CD4-positive, alpha-beta T cell (primary cell): ENCODE results near the gene INHBA. TPM values are rescaled to one million over a fixed set of nuclear protein-coding genes. Genes with fewer than 3 reads are reported as not detected.

Source experiments
- ATAC-seq: fragments of 200-7000 bp; cut with Tn5 transposase; one replicate; pipeline ENCODE4 v1.10.0; 2022; ENCODE audit warnings: mild to moderate bottlenecking; ENCODE audit not compliant: poor library complexity
- CTCF ChIA-PET: fragments of 350-600 bp; sonication (Branson Sonifier 250); formaldehyde crosslinking; loops from one replicate; lab custom pipeline; 2021; ENCODE audit warnings: antibody characterized with exemption, inconsistent platforms; lab: Charles Lee
- POLR2A ChIA-PET: fragments of 350-600 bp; sonication (Branson Sonifier 250); formaldehyde crosslinking; loops from one replicate; lab custom pipeline; 2021; ENCODE audit warnings: antibody characterized with exemption, inconsistent platforms; lab: Charles Lee
- DNase-seq, 14 experiments: peaks; one replicate each; pipeline ENCODE4 v3.0.0-alpha.2; 2013 to 2020; ENCODE audit warnings: mixed read lengths in 2 of 14
- H3K27ac ChIP-seq, 2 donors: one replicate each; pipeline versions ENCODE4 v1.5.1 to v1.7.0; 2013; ENCODE audit warnings: low read length in 2 of 2, low read depth in 1 of 2, mild to moderate bottlenecking in 1 of 2
- H3K27me3 ChIP-seq, 2 experiments: 1 replicate in 1 of 2; 2 replicates in 1 of 2; pipeline versions ENCODE4 v1.6.1 to v1.7.0; 2013; ENCODE audit warnings: low read length in 2 of 2, control low read depth in 1 of 2, mild to moderate bottlenecking in 1 of 2, moderate library complexity in 1 of 2; ENCODE audit not compliant: insufficient read depth in 2 of 2, control insufficient read depth in 1 of 2
- H3K36me3 ChIP-seq: one replicate; pipeline ENCODE4 v1.6.1; 2013; ENCODE audit warnings: low read length, control low read depth; ENCODE audit not compliant: insufficient read depth
- H3K4me1 ChIP-seq: one replicate; pipeline ENCODE4 v1.6.1; 2013; ENCODE audit warnings: low read length, control low read depth; ENCODE audit not compliant: insufficient read depth
- H3K4me3 ChIP-seq: one replicate; pipeline ENCODE4 v1.5.1; 2013; ENCODE audit warnings: mild to moderate bottlenecking, low read length, moderate library complexity
- H3K9me3 ChIP-seq, 2 experiments: 1 replicate in 1 of 2; 2 replicates in 1 of 2; pipeline versions ENCODE4 v1.6.1 to v1.7.0; 2013; ENCODE audit warnings: low read length in 2 of 2, mild to moderate bottlenecking in 2 of 2, control low read depth in 1 of 2, moderate library complexity in 1 of 2; ENCODE audit not compliant: control insufficient read depth in 1 of 2, insufficient read depth in 1 of 2
- H3K27ac Mint-ChIP-seq: one replicate; pipeline ENCODE4 v1.8.0; 2020; ENCODE audit warnings: mixed read lengths
- H3K27me3 Mint-ChIP-seq: one replicate; pipeline ENCODE4 v1.8.0; 2021; ENCODE audit warnings: mixed read lengths
- H3K36me3 Mint-ChIP-seq: one replicate; pipeline ENCODE4 v1.8.0; 2021; ENCODE audit warnings: low read depth, mixed read lengths
- H3K4me1 Mint-ChIP-seq: one replicate; pipeline ENCODE4 v1.8.0; 2021; ENCODE audit warnings: low read depth, mixed read lengths
- H3K4me3 Mint-ChIP-seq: one replicate; pipeline ENCODE4 v1.8.0; 2020; ENCODE audit warnings: mild to moderate bottlenecking, mixed read lengths
- H3K9me3 Mint-ChIP-seq: one replicate; pipeline ENCODE4 v1.8.0; 2020; ENCODE audit warnings: mixed read lengths
- CTCF ChIP-seq: fragments of 200-600 bp; IDR thresholded peaks from one replicate; pipeline ENCODE4 v1.8.0; 2022; ENCODE audit warnings: antibody characterized with exemption, mild to moderate bottlenecking
- intact Hi-C, 2 experiments: fragments of 100-400 bp; cut with DNase I in 1 of 2; cut with micrococcal nuclease in 1 of 2; formaldehyde crosslinking; loops; one replicate each; pipeline versions ENCODE4 v1.15.1 to v1.9.0; 2023 to 2025; cut with DNase I, micrococcal nuclease
- total RNA-seq, 174 experiments: library from RNA in 2 of 174; stranded (reverse) in 2 of 174; gene quantifications; one replicate each; pipeline ENCODE4 v1.2.3 and lab custom pipeline; 2021 to 2026

The INHBA gene
- total RNA-seq, 2 experiments from 2014 or later: not detected

GRCh38 chr7:41742401-41743020, 39.6 kb upstream of the INHBA start:
- no peaks in the 10 kb centered on the region for H3K4me1 Mint-ChIP-seq
- TF ChIP-seq CTCF: no peak
- peaks cover 11% of the 10 kb centered on the region for H3K9me3 Mint-ChIP-seq
- intact Hi-C loops: no loop called here
- H3K27me3 ChIP-seq: no peaks in the 10 kb centered on the region
- H3K4me3 Mint-ChIP-seq: no peak overlapping the region
- no peak overlapping the region for H3K27ac ChIP-seq
- ATAC-seq (no peak), DNase-seq (no peak)
- no peaks in the 10 kb centered on the region for H3K27me3 Mint-ChIP-seq
- H3K4me1 ChIP-seq: no peaks in the 10 kb centered on the region
- H3K4me3 ChIP-seq: no peak overlapping the region
- H3K27ac Mint-ChIP-seq: no peak overlapping the region
- ChIA-PET POLR2A (no interaction called here), CTCF (no interaction called here)
- peaks cover 5 to 11% of the 10 kb centered on the region in 2 experiments for H3K9me3 ChIP-seq
- no peaks in the 10 kb centered on the region for H3K36me3 Mint-ChIP-seq
- no peaks in the 10 kb centered on the region for H3K36me3 ChIP-seq

GRCh38 chr7:41738806-41739205, 35.9 kb upstream of the INHBA start:
- CTCF ChIA-PET: no interaction called here
- Histone ChIP-seq H3K27me3 (no peaks in the 10 kb centered on the region), H3K9me3 (peaks cover 5 to 11% of the 10 kb centered on the region in 2 experiments), H3K36me3 (no peaks in the 10 kb centered on the region), H3K27ac (no peak overlapping the region), H3K4me3 (no peak overlapping the region), H3K4me1 (no peaks in the 10 kb centered on the region)
- no peak for TF ChIP-seq CTCF
- Mint-ChIP-seq H3K27ac (no peak overlapping the region), H3K4me1 (no peaks in the 10 kb centered on the region), H3K4me3 (no peak overlapping the region), H3K36me3 (no peaks in the 10 kb centered on the region), H3K9me3 (peaks cover 5% of the 10 kb centered on the region), H3K27me3 (peaks cover 17% of the 10 kb centered on the region)
- DNase-seq (no peak), ATAC-seq (no peak)
- intact Hi-C loops: no loop called here
- POLR2A ChIA-PET: no interaction called here

- Mint-ChIP-seq H3K27me3 (peaks cover 21% of the 10 kb centered on the region), H3K4me3 (no peak overlapping the region), H3K27ac (no peak overlapping the region), H3K9me3 (peaks cover 4% of the 10 kb centered on the region), H3K36me3 (no peaks in the 10 kb centered on the region), H3K4me1 (no peaks in the 10 kb centered on the region)
- no peaks in the 10 kb centered on the region for H3K36me3 ChIP-seq
- no peak for TF ChIP-seq CTCF
- no peaks in the 10 kb centered on the region for H3K4me1 ChIP-seq
- DNase-seq (no peak), ATAC-seq (no peak)
- ChIA-PET POLR2A (no interaction called here), CTCF (no interaction called here)
- intact Hi-C loops: no loop called here
- no peak overlapping the region for H3K4me3 ChIP-seq
- H3K9me3 ChIP-seq: peaks cover 5 to 11% of the 10 kb centered on the region in 2 experiments
- no peak overlapping the region for H3K27ac ChIP-seq
- no peaks in the 10 kb centered on the region for H3K27me3 ChIP-seq
These were observed 35.4 kb upstream of the INHBA start for GRCh38 chr7:41738336-41738735.
